ENCODE results near the gene HIBADH. TPM values are rescaled to one million over a fixed set of nuclear protein-coding genes. Genes with fewer than 3 reads are reported as not detected.

The HIBADH gene
- total RNA-seq, 1 experiment from 2014 or later, result 33.7 TPM

GRCh38 chr7:27555670-27556069 is 107.0 kb downstream of the HIBADH start:
- POLR2A ChIA-PET, result no interaction called here
- no peaks in the 10 kb centered on the region for H3K27me3 ChIP-seq (replicated peaks; ENCODE audit: control insufficient read depth, insufficient read depth, low read length)
- no peak overlapping the region for H3K4me3 ChIP-seq (ENCODE audit: low read depth, low read length)
- Mint-ChIP-seq H3K27me3 (ENCODE audit: insufficient read depth, unreplicated experiment) (no peaks in the 10 kb centered on the region), H3K27ac (ENCODE audit: unreplicated experiment) (no peak overlapping the region), H3K4me3 (ENCODE audit: unreplicated experiment) (no peak overlapping the region), H3K36me3 (ENCODE audit: insufficient read depth, unreplicated experiment) (no peaks in the 10 kb centered on the region), H3K4me1 (ENCODE audit: low read depth, unreplicated experiment) (peaks cover 7% of the 10 kb centered on the region), H3K9me3 (ENCODE audit: unreplicated experiment) (no peaks in the 10 kb centered on the region)
- no peak for DNase-seq
- no peaks in the 10 kb centered on the region for H3K9me3 ChIP-seq
- H3K4me1 ChIP-seq, result no peaks in the 10 kb centered on the region
- intact Hi-C loops (cut with micrococcal nuclease; ENCODE audit: unreplicated experiment), result no loop called here
- no peak for TF ChIP-seq CTCF (IDR thresholded peaks at IDR 0.05; ENCODE audit: insufficient read depth in 1 of 2, low read depth in 1 of 2, low read length in 1 of 2, severe bottlenecking in 1 of 2, unreplicated experiment in 1 of 2)
- CTCF ChIA-PET, result no interaction called here
- no TSS peak for BruUV-seq (replicated peaks)
- no peaks in the 10 kb centered on the region; the same call in 1 of the 2 replicates for H3K36me3 ChIP-seq (ENCODE audit: control insufficient read depth, insufficient read depth, low read length)

GRCh38 chr7:27554826-27555225 is 107.9 kb downstream of the HIBADH start:
- Mint-ChIP-seq H3K27ac (ENCODE audit: unreplicated experiment) (no peak overlapping the region), H3K27me3 (ENCODE audit: insufficient read depth, unreplicated experiment) (no peaks in the 10 kb centered on the region), H3K4me3 (ENCODE audit: unreplicated experiment) (no peak overlapping the region), H3K36me3 (ENCODE audit: insufficient read depth, unreplicated experiment) (no peaks in the 10 kb centered on the region), H3K4me1 (ENCODE audit: low read depth, unreplicated experiment) (peaks cover 7% of the 10 kb centered on the region), H3K9me3 (ENCODE audit: unreplicated experiment) (no peaks in the 10 kb centered on the region)
- TF ChIP-seq CTCF (IDR thresholded peaks at IDR 0.05; ENCODE audit: insufficient read depth in 1 of 2, low read depth in 1 of 2, low read length in 1 of 2, severe bottlenecking in 1 of 2, unreplicated experiment in 1 of 2), result no peak
- H3K9me3 ChIP-seq, result no peaks in the 10 kb centered on the region
- no peaks in the 10 kb centered on the region; the same call in 1 of the 2 replicates for H3K36me3 ChIP-seq (ENCODE audit: control insufficient read depth, insufficient read depth, low read length)
- no TSS peak for BruUV-seq (replicated peaks)
- intact Hi-C loops (cut with micrococcal nuclease; ENCODE audit: unreplicated experiment), result no loop called here
- CTCF ChIA-PET, result no interaction called here
- H3K27me3 ChIP-seq (replicated peaks; ENCODE audit: control insufficient read depth, insufficient read depth, low read length), result no peaks in the 10 kb centered on the region
- H3K4me1 ChIP-seq, result no peaks in the 10 kb centered on the region
- POLR2A ChIA-PET, result no interaction called here
- DNase-seq, result no peak
- H3K4me3 ChIP-seq (ENCODE audit: low read depth, low read length), result no peak overlapping the region

- Histone ChIP-seq H3K9me3 (no peaks in the 10 kb centered on the region), H3K27me3 (replicated peaks; ENCODE audit: control insufficient read depth, insufficient read depth, low read length) (no peaks in the 10 kb centered on the region), H3K36me3 (ENCODE audit: control insufficient read depth, insufficient read depth, low read length) (no peaks in the 10 kb centered on the region; the same call in 1 of the 2 replicates), H3K4me1 (peaks cover 6% of the 10 kb centered on the region), H3K4me3 (ENCODE audit: low read depth, low read length) (no peak overlapping the region)
- CTCF ChIA-PET, result no interaction called here
- intact Hi-C loops (cut with micrococcal nuclease; ENCODE audit: unreplicated experiment), result no loop called here
- Mint-ChIP-seq H3K4me1 (ENCODE audit: low read depth, unreplicated experiment) (peaks cover 16% of the 10 kb centered on the region), H3K27ac (ENCODE audit: unreplicated experiment) (no peak overlapping the region), H3K36me3 (ENCODE audit: insufficient read depth, unreplicated experiment) (no peaks in the 10 kb centered on the region), H3K4me3 (ENCODE audit: unreplicated experiment) (no peak overlapping the region), H3K9me3 (ENCODE audit: unreplicated experiment) (no peaks in the 10 kb centered on the region), H3K27me3 (ENCODE audit: insufficient read depth, unreplicated experiment) (no peaks in the 10 kb centered on the region)
- BruUV-seq (replicated peaks), result no TSS peak
- POLR2A ChIA-PET, result no interaction called here
- no peak for DNase-seq
- TF ChIP-seq CTCF (IDR thresholded peaks at IDR 0.05; ENCODE audit: insufficient read depth in 1 of 2, low read depth in 1 of 2, low read length in 1 of 2, severe bottlenecking in 1 of 2, unreplicated experiment in 1 of 2), result no peak
Measured at GRCh38 chr7:27553273-27553672, 109.4 kb downstream of the HIBADH start.
